Loucy (cell line): ENCODE measurements around the gene C16orf74.

Experiments used
- CTCF ChIP-seq: fragments of 200-600 bp; sonication (generic); conservative IDR thresholded peaks from 2 replicates; pipeline ENCODE4 v1.5.1; 2014; ENCODE audit warnings: mild to moderate bottlenecking, antibody characterized with exemption, low read length
- EZH2phosphoT487 ChIP-seq: fragments of 200-600 bp; IDR thresholded peaks from 2 replicates; pipeline ENCODE4 v1.6.1; 2018; ENCODE audit warnings: antibody characterized with exemption, mild to moderate bottlenecking, moderate library complexity, borderline replicate concordance

GRCh38 chr16:85673529-85674417 lies 77.1 kb downstream of the C16orf74 start:
- no peak for TF ChIP-seq CTCF
- TF ChIP-seq EZH2phosphoT487, result no peak
